Ishikawa (cell line): ENCODE data around the gene DCC.

ENCODE experiments used
- CEBPB ChIP-seq: IDR thresholded peaks from 2 replicates; pipeline ENCODE4 v1.6.1; 2012
- CREB1 ChIP-seq: IDR thresholded peaks from 2 replicates; pipeline ENCODE4 v1.6.1; 2012; ENCODE audit warnings: low read depth
- EGR1 ChIP-seq: IDR thresholded peaks from 2 replicates; pipeline ENCODE4 v1.6.1; 2012
- EP300 ChIP-seq: IDR thresholded peaks from 2 replicates; pipeline ENCODE4 v1.6.1; 2012; ENCODE audit warnings: borderline replicate concordance
- FOXM1 ChIP-seq: IDR thresholded peaks from 2 replicates; pipeline ENCODE4 v1.6.1; 2012; ENCODE audit warnings: low read depth, borderline replicate concordance
- NFIC ChIP-seq: IDR thresholded peaks from 2 replicates; pipeline ENCODE4 v1.6.1; 2012
- RAD21 ChIP-seq: IDR thresholded peaks from 2 replicates; pipeline ENCODE4 v1.6.1; 2012; ENCODE audit warnings: low read depth
- TAF1 ChIP-seq: IDR thresholded peaks from 2 replicates; pipeline ENCODE4 v1.6.1; 2012; ENCODE audit warnings: low read depth, mild to moderate bottlenecking
- TCF12 ChIP-seq: IDR thresholded peaks from 2 replicates; pipeline ENCODE4 v1.6.1; 2012; ENCODE audit warnings: low read depth
- TEAD4 ChIP-seq: IDR thresholded peaks from 2 replicates; pipeline ENCODE4 v1.6.1; 2012
- YY1 ChIP-seq: IDR thresholded peaks from 2 replicates; pipeline ENCODE4 v1.6.1; 2012; ENCODE audit warnings: low read depth
- ZBTB7A ChIP-seq: IDR thresholded peaks from 2 replicates; pipeline ENCODE4 v1.6.1; 2012; ENCODE audit warnings: low read depth
- TF ChIP-seq, protein P1 (sequence below): IDR thresholded peaks from 2 replicates; pipeline ENCODE4 v1.6.1; 2012
- TF ChIP-seq, protein P2 (sequence below): IDR thresholded peaks from 2 replicates; pipeline ENCODE4 v1.6.1; 2012; ENCODE audit warnings: low read depth, mild to moderate bottlenecking
- TF ChIP-seq, protein P3 (sequence below): IDR thresholded peaks from 2 replicates; pipeline ENCODE4 v1.6.1; 2012

Gene DCC

DNA sequence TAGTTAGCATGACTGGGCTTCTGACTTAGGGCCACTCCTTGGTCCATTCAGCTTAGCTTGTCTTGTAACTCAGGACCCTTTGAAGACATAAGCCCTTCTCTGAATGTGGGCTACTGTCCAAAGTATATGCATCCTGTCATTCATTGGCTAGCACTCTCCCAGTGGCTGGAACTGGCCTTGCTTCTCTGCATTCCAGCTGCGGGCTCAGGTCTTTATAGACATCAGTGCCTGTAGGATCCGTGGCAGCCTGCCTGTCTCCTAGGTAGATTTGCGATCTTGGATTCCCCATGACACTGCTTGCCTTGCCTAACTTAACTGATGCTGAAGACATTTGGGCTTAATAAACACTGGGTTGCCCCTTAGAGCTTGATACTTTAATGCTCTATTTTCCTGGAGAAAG is 170.1 kb downstream of the DCC start:
- no peak for TF ChIP-seq EGR1
- no peak for TF ChIP-seq CREB1
- TF ChIP-seq TCF12, result no peak
- TF ChIP-seq, protein P1, sequence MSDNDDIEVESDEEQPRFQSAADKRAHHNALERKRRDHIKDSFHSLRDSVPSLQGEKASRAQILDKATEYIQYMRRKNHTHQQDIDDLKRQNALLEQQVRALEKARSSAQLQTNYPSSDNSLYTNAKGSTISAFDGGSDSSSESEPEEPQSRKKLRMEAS, result no peak
- no peak for TF ChIP-seq NFIC
- TF ChIP-seq, protein P2, sequence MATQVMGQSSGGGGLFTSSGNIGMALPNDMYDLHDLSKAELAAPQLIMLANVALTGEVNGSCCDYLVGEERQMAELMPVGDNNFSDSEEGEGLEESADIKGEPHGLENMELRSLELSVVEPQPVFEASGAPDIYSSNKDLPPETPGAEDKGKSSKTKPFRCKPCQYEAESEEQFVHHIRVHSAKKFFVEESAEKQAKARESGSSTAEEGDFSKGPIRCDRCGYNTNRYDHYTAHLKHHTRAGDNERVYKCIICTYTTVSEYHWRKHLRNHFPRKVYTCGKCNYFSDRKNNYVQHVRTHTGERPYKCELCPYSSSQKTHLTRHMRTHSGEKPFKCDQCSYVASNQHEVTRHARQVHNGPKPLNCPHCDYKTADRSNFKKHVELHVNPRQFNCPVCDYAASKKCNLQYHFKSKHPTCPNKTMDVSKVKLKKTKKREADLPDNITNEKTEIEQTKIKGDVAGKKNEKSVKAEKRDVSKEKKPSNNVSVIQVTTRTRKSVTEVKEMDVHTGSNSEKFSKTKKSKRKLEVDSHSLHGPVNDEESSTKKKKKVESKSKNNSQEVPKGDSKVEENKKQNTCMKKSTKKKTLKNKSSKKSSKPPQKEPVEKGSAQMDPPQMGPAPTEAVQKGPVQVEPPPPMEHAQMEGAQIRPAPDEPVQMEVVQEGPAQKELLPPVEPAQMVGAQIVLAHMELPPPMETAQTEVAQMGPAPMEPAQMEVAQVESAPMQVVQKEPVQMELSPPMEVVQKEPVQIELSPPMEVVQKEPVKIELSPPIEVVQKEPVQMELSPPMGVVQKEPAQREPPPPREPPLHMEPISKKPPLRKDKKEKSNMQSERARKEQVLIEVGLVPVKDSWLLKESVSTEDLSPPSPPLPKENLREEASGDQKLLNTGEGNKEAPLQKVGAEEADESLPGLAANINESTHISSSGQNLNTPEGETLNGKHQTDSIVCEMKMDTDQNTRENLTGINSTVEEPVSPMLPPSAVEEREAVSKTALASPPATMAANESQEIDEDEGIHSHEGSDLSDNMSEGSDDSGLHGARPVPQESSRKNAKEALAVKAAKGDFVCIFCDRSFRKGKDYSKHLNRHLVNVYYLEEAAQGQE, result no peak
- TF ChIP-seq EP300, result no peak
- TF ChIP-seq CEBPB, result no peak
- no peak for TF ChIP-seq FOXM1
- TF ChIP-seq, protein P3, sequence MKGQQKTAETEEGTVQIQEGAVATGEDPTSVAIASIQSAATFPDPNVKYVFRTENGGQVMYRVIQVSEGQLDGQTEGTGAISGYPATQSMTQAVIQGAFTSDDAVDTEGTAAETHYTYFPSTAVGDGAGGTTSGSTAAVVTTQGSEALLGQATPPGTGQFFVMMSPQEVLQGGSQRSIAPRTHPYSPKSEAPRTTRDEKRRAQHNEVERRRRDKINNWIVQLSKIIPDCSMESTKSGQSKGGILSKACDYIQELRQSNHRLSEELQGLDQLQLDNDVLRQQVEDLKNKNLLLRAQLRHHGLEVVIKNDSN, result no peak
- TF ChIP-seq RAD21, result no peak
- TF ChIP-seq TAF1, result no peak

DNA sequence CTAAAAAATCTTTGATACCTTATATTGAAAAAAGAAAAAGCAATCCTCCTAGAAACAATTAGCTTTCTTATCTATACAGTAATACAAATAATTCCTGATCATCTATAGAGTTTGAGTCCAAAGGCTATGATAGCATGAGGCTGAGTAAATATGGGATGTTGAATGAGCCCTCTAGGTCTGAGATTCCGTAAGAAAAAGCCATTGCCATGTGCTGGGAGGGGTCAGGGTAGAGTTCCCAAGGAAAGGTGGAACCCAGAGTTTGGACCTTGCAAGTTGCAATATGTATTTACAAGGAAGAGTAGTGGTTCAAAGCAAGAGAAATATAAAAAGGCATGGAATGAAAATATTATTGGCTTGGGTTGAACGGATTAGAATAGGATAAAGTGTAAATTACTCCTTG is 178.1 kb downstream of the DCC start:
- TF ChIP-seq EP300, result no peak
- no peak for TF ChIP-seq RAD21
- no peak for TF ChIP-seq TCF12
- no peak for TF ChIP-seq YY1
- TF ChIP-seq ZBTB7A, result no peak
- no peak for TF ChIP-seq FOXM1
- TF ChIP-seq EGR1, result no peak
- no peak for TF ChIP-seq NFIC
- TF ChIP-seq, protein P1, result no peak
- TF ChIP-seq CEBPB, result no peak
- no peak for TF ChIP-seq CREB1
- TF ChIP-seq TAF1, result no peak
- TF ChIP-seq TEAD4, result no peak
- TF ChIP-seq, protein P3, result no peak
- TF ChIP-seq, protein P2, result no peak

DNA sequence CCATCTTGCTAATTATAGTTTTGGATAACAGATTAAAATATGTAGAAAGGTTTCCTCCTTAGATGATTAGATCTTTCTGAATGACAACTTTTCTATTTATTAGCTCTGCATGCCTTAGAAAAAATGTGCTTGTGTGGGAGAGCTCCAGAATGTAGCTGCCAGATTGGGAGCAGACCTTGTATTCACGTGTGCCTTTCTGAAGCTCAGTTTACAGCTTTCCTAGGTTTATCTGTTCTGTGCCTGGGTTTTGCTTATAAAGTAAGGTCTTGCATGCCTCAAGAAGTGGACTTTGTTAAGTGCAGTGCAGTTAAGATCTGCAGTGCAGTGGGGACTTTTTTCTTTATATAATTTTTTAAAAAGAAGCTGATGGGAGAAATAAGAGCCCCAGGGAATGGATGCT is 179.0 kb downstream of the DCC start:
- no peak for TF ChIP-seq RAD21
- no peak for TF ChIP-seq TEAD4
- no peak for TF ChIP-seq FOXM1
- no peak for TF ChIP-seq TAF1
- no peak for TF ChIP-seq CEBPB
- TF ChIP-seq YY1, result no peak
- TF ChIP-seq, protein P2, result no peak
- TF ChIP-seq, protein P1, result no peak
- TF ChIP-seq CREB1, result no peak
- TF ChIP-seq TCF12, result no peak
- no peak for TF ChIP-seq EP300
- no peak for TF ChIP-seq NFIC
- no peak for TF ChIP-seq EGR1
- TF ChIP-seq, protein P3, result no peak
- no peak for TF ChIP-seq ZBTB7A

DNA sequence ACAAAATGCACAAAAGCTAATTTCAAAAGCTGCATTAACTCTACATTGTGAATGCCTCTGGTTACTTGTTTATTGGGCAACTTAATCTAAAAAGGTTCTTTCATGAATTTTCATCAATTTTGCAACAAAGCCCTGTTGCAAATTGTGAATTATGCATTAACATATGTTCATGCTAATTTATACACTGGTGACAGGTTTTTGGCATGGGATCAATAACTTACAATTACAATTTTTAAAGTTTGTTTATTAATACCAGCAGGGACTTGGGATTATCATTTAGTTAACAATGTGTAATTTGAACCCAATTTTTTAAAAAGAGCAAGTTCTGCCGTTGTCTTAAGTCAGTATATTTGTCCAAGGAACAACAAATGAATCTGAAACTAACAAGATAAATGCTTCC is 183.6 kb downstream of the DCC start:
- TF ChIP-seq, protein P1, result no peak
